ENCODE data around the gene EMILIN2.

Gene EMILIN2

GRCh38 chr18:2917259-2918047, 70.6 kb downstream of the EMILIN2 start:
- no peak for DNase-seq

- DNase-seq = no peak
These were observed 72.2 kb downstream of the EMILIN2 start for GRCh38 chr18:2918761-2919550.

GRCh38 chr18:2919600-2919999, 72.8 kb downstream of the EMILIN2 start:
- DNase-seq = no peak

- DNase-seq = no peak
These were observed 73.2 kb downstream of the EMILIN2 start for GRCh38 chr18:2920027-2920426.

- no peak for DNase-seq
These were observed 73.9 kb downstream of the EMILIN2 start for GRCh38 chr18:2920546-2921343.

GRCh38 chr18:2921778-2922177, 75.0 kb downstream of the EMILIN2 start:
- no peak for DNase-seq

GRCh38 chr18:2923464-2923863, 76.7 kb downstream of the EMILIN2 start:
- DNase-seq = no peak

GRCh38 chr18:2924920-2925319, 78.1 kb downstream of the EMILIN2 start:
- no peak for DNase-seq

GRCh38 chr18:2926528-2926927, 79.7 kb downstream of the EMILIN2 start:
- DNase-seq = no peak

GRCh38 chr18:2927745-2928144, 80.9 kb downstream of the EMILIN2 start:
- no peak for DNase-seq

- peak; percentile 64 for DNase-seq
These were observed 85.7 kb downstream of the EMILIN2 start for GRCh38 chr18:2932247-2933181.

GRCh38 chr18:2933995-2934394, 87.2 kb downstream of the EMILIN2 start:
- DNase-seq = no peak

GRCh38 chr18:2935438-2936192, 88.8 kb downstream of the EMILIN2 start:
- DNase-seq = no peak

GRCh38 chr18:2939317-2939716, 92.5 kb downstream of the EMILIN2 start:
- no peak for DNase-seq

GRCh38 chr18:2948038-2948437, 101.2 kb downstream of the EMILIN2 start:
- no peak for DNase-seq

- no peak for DNase-seq
These were observed 105.8 kb downstream of the EMILIN2 start for GRCh38 chr18:2952605-2953004.

GRCh38 chr18:2953935-2954653, 107.3 kb downstream of the EMILIN2 start:
- DNase-seq = no peak

GRCh38 chr18:2954869-2955645, 108.3 kb downstream of the EMILIN2 start:
- DNase-seq = no peak

GRCh38 chr18:2956056-2956455, 109.2 kb downstream of the EMILIN2 start:
- DNase-seq = peak; percentile 67

GRCh38 chr18:2958819-2959298, 112.1 kb downstream of the EMILIN2 start:
- no peak for DNase-seq

Data from CD4-positive, alpha-beta T cell treated with Interleukin-17A for 4 hours (primary cell).